ENCODE measurements around the gene LRRK1.

LRRK1 gene

DNA sequence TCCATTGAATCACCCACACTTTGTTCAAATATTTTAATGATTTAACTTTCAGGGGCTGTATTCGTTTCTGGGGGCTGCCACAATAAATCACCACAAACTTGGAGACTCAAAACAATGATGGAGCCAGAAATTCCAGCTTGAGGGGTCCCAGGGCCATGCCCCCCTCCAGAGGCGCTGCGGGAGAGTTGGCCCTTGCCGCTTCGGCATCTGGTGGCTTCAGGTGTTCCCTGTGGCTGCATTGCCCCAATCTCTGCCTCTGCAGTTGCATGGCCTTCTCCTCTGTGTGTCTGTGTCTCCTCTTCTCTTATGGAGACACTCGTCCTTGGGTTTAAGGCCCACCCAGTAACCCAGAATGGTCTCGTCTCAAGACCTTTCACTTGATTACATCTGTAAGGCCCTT lies 187.9 kb downstream of the LRRK1 start:
- no peak for FAIRE-seq
- TF ChIP-seq SPI1 (IDR thresholded peaks at IDR 0.05; ENCODE audit: low read depth, low read length) (no peak), POU2F2 (IDR thresholded peaks at IDR 0.05; ENCODE audit: low read depth, low read length) (no peak), PAX5 (IDR thresholded peaks at IDR 0.05; ENCODE audit: insufficient read depth, low read length, severe bottlenecking) (no peak), TAF1 (IDR thresholded peaks at IDR 0.05; ENCODE audit: low read depth, low read length) (no peak), POLR2A (IDR thresholded peaks at IDR 0.05; ENCODE audit: low read depth, low read length) (no peak), POLR2AphosphoS5 (IDR thresholded peaks at IDR 0.05; ENCODE audit: low read depth, low read length) (no peak)
- no peak for DNase-seq (ENCODE audit: insufficient read length, low spot score)

DNA sequence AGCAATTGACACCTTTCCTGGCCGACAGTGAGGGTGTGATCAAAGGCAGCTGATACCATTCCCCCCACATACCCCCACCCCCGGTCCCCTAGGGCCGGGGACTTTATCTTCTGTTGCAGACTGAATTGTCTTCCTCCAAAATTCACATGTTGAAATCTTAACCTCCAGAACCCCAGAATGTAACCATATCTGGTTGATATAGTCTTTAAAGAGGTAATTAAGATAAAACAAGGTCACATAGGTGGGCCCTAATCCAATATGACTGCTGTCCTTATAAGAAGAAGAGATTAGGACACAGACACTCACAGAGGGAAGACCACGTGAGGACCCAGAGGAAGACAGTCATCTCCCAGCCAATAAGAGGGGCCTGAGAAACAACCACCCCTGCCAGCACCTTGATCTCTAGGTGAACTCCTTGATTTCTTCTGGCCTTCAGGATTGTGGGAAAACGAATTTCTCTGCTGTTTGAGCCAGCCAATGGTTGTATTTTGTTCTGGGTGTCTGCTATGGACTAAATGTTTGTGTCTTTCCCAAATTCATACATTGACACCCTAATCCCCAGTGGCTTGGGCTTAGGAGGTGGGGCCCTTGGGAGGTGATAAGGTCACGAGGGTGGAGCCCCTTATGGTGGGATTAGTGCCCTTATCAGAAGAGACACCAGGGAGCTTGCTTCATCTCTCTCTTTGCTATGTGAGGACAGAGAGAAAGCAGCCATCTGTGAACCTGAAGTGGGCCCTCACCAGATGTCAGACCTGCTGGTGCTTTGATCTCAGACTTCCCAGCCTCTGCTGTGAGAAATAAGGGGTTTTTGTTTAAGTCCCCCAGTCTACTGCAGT lies 188.7 kb downstream of the LRRK1 start:
- FAIRE-seq = no peak
- no peak for DNase-seq (ENCODE audit: insufficient read length, low spot score)
- TF ChIP-seq POLR2A (IDR thresholded peaks at IDR 0.05; ENCODE audit: low read depth, low read length) (no peak), POU2F2 (IDR thresholded peaks at IDR 0.05; ENCODE audit: low read depth, low read length) (no peak), SPI1 (IDR thresholded peaks at IDR 0.05; ENCODE audit: low read depth, low read length) (no peak), POLR2AphosphoS5 (IDR thresholded peaks at IDR 0.05; ENCODE audit: low read depth, low read length) (no peak), TAF1 (IDR thresholded peaks at IDR 0.05; ENCODE audit: low read depth, low read length) (no peak), PAX5 (IDR thresholded peaks at IDR 0.05; ENCODE audit: insufficient read depth, low read length, severe bottlenecking) (no peak)

DNA sequence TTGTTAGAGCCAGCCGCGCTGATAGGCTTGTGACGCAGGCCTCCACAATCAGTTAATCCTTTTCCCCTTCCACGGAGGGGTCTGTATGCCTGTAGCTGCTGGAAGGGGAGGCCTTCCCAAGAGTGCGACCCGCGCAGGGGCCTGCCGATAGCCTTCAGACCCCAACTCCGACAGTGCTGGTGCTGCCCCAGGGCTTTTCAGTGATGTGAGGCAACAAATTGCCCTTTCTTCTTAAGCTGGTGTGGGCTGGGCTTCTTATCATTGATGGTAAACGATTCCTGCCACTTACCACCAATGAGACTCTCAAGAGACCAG lies 189.3 kb downstream of the LRRK1 start:
- DNase-seq (ENCODE audit: insufficient read length, low spot score) (no peak), FAIRE-seq (no peak)
- TF ChIP-seq POLR2A (IDR thresholded peaks at IDR 0.05; ENCODE audit: low read depth, low read length) = no peak
- no peak for TF ChIP-seq POU2F2 (IDR thresholded peaks at IDR 0.05; ENCODE audit: low read depth, low read length)
- no peak for TF ChIP-seq PAX5 (IDR thresholded peaks at IDR 0.05; ENCODE audit: insufficient read depth, low read length, severe bottlenecking)
- TF ChIP-seq SPI1 (IDR thresholded peaks at IDR 0.05; ENCODE audit: low read depth, low read length) = no peak

DNA sequence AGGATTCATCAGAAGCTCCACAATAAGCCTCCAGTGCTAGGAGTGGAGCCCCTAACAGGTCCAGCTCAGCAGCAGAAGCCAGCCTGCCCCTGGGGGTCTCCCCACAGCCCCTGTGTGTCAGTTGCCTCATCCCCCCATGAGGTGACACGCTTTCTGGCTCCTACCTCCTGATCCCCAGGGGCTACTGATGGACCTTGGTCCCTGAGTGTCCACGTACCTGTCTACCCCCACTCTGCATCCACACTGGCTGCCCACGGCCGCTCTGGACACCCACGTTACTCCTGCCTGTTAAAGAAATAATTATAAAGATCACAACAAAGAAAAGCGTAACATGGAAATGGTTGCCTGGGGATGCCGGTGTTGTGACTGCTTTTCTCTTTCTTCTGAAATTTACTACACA lies 189.6 kb downstream of the LRRK1 start:
- DNase-seq (ENCODE audit: insufficient read length, low spot score) (no peak), FAIRE-seq (no peak)
- TF ChIP-seq POLR2AphosphoS5 (IDR thresholded peaks at IDR 0.05; ENCODE audit: low read depth, low read length) = no peak
- no peak for TF ChIP-seq TAF1 (IDR thresholded peaks at IDR 0.05; ENCODE audit: low read depth, low read length)
- TF ChIP-seq SPI1 (IDR thresholded peaks at IDR 0.05; ENCODE audit: low read depth, low read length) = no peak
- no peak for TF ChIP-seq POU2F2 (IDR thresholded peaks at IDR 0.05; ENCODE audit: low read depth, low read length)
- no peak for TF ChIP-seq POLR2A (IDR thresholded peaks at IDR 0.05; ENCODE audit: low read depth, low read length)
- TF ChIP-seq PAX5 (IDR thresholded peaks at IDR 0.05; ENCODE audit: insufficient read depth, low read length, severe bottlenecking) = no peak

DNA sequence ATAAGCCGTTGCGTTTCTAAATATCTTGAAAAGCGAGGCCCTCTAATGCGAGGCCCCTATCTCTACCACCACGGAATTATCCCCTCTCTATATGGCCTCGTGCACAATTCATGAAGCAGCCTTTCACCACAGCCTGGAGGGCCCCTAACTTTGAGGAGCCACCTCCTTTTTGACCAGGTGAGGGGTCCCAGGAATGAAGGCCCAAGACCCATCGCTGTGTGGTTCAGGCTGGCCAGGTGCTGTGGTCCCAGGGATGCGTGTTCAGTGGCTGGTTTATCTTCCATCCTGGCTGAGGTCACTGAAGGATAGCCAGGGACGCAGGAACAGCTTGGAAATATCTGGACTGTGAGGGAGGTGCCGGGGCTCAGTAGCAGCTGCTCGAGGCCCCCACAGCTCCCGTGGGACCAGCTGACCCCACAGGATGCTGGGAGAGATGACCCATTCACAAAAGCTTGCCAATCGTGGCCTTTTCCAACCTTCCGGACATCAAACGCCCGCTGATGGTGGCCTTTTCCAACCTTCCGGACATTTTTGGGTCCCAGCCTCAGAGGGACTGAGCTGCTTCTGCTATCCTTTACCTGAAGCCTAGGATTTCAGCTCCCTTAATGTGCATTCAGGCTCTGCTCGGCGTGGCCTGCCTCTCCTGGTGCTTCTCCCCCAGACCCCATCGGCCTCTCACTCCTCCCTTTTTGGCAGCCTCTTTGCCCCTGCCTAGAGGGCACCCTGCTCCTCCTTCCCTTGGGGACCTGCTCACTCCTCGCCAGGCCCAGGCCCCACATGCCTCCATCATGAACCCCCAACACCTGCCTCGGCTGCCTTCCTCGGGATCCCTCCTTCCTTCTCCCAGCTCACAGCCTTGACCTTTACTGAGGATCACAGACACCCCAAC lies 191.8 kb downstream of the LRRK1 start:
- DNase-seq (ENCODE audit: insufficient read length, low spot score) = no peak
- no peak for FAIRE-seq
- TF ChIP-seq PAX5 (IDR thresholded peaks at IDR 0.05; ENCODE audit: insufficient read depth, low read length, severe bottlenecking) (no peak), TAF1 (IDR thresholded peaks at IDR 0.05; ENCODE audit: low read depth, low read length) (no peak), POLR2AphosphoS5 (IDR thresholded peaks at IDR 0.05; ENCODE audit: low read depth, low read length) (no peak), POLR2A (IDR thresholded peaks at IDR 0.05; ENCODE audit: low read depth, low read length) (no peak)

DNA sequence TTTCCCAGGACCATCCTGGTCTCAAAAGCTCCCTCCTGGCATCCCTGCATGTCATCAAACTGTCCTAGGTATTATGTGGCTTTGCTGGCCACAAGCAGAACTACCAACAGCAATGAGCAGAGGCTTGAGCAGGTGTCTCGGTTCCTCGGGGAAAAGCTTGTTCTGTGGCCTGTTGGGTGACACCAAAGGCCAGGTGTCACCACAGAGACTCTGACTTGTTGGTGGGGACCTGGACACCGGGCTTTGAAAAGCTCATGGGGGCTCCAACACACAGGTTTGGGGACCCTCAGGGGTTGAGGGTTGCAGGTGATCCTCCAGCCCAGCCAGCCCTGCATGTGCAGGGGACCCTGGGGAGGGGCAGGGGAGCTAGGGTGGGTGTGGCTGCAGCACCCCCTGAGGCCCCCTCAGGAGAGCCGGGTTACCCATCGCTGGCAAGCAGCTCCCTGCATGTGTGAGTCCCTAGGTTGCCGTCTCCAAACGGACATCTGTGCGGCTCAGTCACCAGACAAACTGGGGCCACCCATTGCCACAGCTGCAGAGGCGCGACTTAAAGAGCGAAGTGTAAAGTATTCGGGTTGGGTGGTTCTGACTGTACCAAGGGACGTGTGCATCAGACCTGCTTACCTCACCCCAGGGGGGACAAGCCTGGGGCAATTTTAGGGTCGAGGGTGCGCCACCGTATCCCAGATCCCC lies 192.6 kb downstream of the LRRK1 start:
- DNase-seq (ENCODE audit: insufficient read length, low spot score) (no peak), FAIRE-seq (no peak)
- TF ChIP-seq SPI1 (IDR thresholded peaks at IDR 0.05; ENCODE audit: low read depth, low read length) (no peak), POLR2AphosphoS5 (IDR thresholded peaks at IDR 0.05; ENCODE audit: low read depth, low read length) (no peak), PAX5 (IDR thresholded peaks at IDR 0.05; ENCODE audit: insufficient read depth, low read length, severe bottlenecking) (no peak), POU2F2 (IDR thresholded peaks at IDR 0.05; ENCODE audit: low read depth, low read length) (no peak), POLR2A (IDR thresholded peaks at IDR 0.05; ENCODE audit: low read depth, low read length) (no peak), TAF1 (IDR thresholded peaks at IDR 0.05; ENCODE audit: low read depth, low read length) (no peak)

DNA sequence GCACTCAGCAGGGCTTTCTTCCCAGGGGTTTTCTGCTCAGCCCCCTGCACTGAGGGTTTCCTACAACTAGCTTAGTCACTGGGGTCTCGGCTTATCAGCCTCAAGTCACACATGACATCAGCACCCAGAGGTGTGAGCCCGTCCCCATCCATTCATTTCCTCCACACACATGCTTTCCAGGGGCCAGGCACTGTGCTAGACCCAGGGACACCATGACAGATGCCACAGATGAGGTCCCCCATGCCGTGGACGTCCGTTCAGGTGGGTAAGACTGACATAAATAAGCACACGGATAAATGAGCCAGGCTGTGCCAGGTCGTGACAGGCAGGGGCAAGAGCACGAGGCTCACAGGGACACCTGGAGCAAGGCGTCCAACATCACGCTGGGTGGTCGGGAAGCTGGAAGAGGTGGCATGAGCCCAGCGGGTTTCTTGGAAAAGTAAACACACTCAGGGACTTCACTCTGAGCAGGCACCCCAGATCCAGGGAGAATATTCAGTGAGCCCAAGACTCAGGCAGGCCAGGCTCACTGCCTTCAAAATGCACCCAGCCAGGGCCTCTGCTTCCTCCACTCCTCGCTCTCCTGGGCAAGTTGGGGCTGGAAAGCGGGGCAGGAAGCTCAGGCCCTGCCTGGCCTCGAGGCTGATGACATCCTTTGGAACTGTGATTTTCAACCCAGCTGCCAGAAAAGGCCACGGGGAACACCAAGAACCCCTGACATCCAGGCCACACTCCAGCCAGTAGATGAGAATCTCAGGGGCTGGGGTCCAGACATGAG lies 193.4 kb downstream of the LRRK1 start:
- TF ChIP-seq TAF1 (IDR thresholded peaks at IDR 0.05; ENCODE audit: low read depth, low read length) (no peak), POLR2AphosphoS5 (IDR thresholded peaks at IDR 0.05; ENCODE audit: low read depth, low read length) (no peak), POLR2A (IDR thresholded peaks at IDR 0.05; ENCODE audit: low read depth, low read length) (no peak), PAX5 (IDR thresholded peaks at IDR 0.05; ENCODE audit: insufficient read depth, low read length, severe bottlenecking) (no peak), SPI1 (IDR thresholded peaks at IDR 0.05; ENCODE audit: low read depth, low read length) (no peak), POU2F2 (IDR thresholded peaks at IDR 0.05; ENCODE audit: low read depth, low read length) (no peak)
- DNase-seq (ENCODE audit: insufficient read length, low spot score) = no peak
- FAIRE-seq = no peak

DNA sequence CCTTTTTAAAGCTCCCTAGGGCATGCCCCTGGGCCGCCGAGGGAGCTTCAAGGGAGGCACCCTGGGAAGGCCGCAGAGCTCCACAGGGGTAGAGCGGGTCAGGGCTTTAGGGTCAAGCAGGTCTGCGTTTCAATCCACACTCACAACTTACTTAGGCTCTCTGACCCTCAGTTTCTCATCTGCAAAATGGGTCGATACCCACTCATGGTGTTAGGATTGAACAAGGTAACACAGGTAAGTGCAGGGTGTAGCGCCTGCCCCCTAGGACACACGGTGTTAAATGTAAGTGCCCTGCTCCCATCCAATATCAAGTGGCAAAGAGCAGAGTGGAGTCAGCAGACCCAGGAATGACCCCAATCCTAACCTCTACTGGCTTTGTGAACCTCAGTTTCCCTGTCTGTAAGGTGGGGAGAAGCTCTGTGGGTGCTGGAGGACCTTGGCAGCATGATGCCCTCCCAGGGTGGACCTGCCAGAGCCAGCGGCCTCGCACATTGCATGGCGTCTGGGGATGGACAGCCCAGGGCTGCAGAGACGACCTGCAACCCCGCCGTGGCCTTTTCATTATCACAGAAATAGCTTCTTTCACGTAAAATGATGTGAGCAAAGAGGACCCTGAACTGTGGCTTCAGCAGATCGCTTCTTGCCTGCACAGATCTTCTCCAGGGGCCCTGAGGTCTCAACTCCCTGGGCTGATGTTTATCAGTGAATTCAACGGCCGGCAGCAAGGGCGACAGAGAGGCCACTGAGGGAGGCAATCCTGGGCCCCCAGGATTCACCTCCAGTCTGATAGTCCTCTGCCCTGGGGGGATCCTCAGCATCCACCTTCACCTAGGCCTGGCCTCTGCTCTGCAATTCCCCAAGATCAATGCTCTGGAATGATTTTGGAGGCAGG lies 194.2 kb downstream of the LRRK1 start:
- DNase-seq (ENCODE audit: insufficient read length, low spot score) (no peak), FAIRE-seq (no peak)
- TF ChIP-seq TAF1 (IDR thresholded peaks at IDR 0.05; ENCODE audit: low read depth, low read length) (no peak), SPI1 (IDR thresholded peaks at IDR 0.05; ENCODE audit: low read depth, low read length) (no peak), PAX5 (IDR thresholded peaks at IDR 0.05; ENCODE audit: insufficient read depth, low read length, severe bottlenecking) (no peak), POLR2A (IDR thresholded peaks at IDR 0.05; ENCODE audit: low read depth, low read length) (no peak), POU2F2 (IDR thresholded peaks at IDR 0.05; ENCODE audit: low read depth, low read length) (no peak), POLR2AphosphoS5 (IDR thresholded peaks at IDR 0.05; ENCODE audit: low read depth, low read length) (no peak)

Measured in GM12891 (cell line).